ENCODE measurements around the gene TCF4. TPM values are rescaled to one million over a fixed set of nuclear protein-coding genes. Genes with fewer than 3 reads are reported as not detected.

The TCF4 gene
- total RNA-seq, 1 experiment from 2014 or later, result 2.3 TPM

- Histone ChIP-seq H3K27ac (ENCODE audit: low read length) (no peak overlapping the region), H3K4me1 (ENCODE audit: control insufficient read depth, insufficient read depth, low read length) (peaks cover 4% of the 10 kb centered on the region; the same call in 1 of the 2 replicates), H3K4me3 (ENCODE audit: low read depth in 2 of 2, low read length in 2 of 2) (no peak overlapping the region), H3K36me3 (ENCODE audit: control insufficient read depth, insufficient read depth, low read length) (no peaks in the 10 kb centered on the region), H3K27me3 (ENCODE audit: control insufficient read depth, insufficient read depth, low read length) (no peaks in the 10 kb centered on the region), H3K9me3 (ENCODE audit: control insufficient read depth, insufficient read depth, low read depth, low read length) (no peaks in the 10 kb centered on the region)
- CTCF ChIA-PET, result interaction anchor here (0.5 to 0.7 kb wide), 4 partner anchors 334 to 1456 kb away, joined by 3 to 5 read pairs (median 3); no protein-coding TSS in a partner anchor
- in situ Hi-C loops (cut with HindIII; ENCODE audit: low pct_unique_long_range_greater_than_20kb, low sequenced_read_pairs), result no loop called here
- intact Hi-C loops (cut with micrococcal nuclease; ENCODE audit: unreplicated experiment), result no loop called here
- no TSS peak for BruUV-seq (replicated peaks)
- no peak for DNase-seq (ENCODE audit: low read depth, low spot score)
- no peak for TF ChIP-seq TCF7L2 (IDR thresholded peaks at IDR 0.05; ENCODE audit: low read depth, low read length)
- no peak for TF ChIP-seq REST (IDR thresholded peaks at IDR 0.05; ENCODE audit: insufficient read depth in 1 of 2, low read depth in 2 of 2, low read length in 1 of 2)
- TF ChIP-seq CTCF (IDR thresholded peaks at IDR 0.05), result no peak
- no peak for TF ChIP-seq POLR2AphosphoS5 (IDR thresholded peaks at IDR 0.05; ENCODE audit: low read depth, low read length)
- no peak for TF ChIP-seq SIN3A (IDR thresholded peaks at IDR 0.05; ENCODE audit: borderline replicate concordance, insufficient read depth, low read depth, low read length)
- POLR2A ChIA-PET, result no interaction called here
- ATAC-seq, result no peak
These were observed 352.9 kb downstream of the TCF4 start for GRCh38 chr18:55235094-55235461.

GRCh38 chr18:55234366-55235093 lies 353.5 kb downstream of the TCF4 start:
- no TSS peak for BruUV-seq (replicated peaks)
- ChIA-PET CTCF (interaction anchor here (0.6 to 0.7 kb wide), 3 partner anchors 335 to 1457 kb away, joined by 3 to 5 read pairs (median 3); no protein-coding TSS in a partner anchor), POLR2A (no interaction called here)
- H3K9me3 ChIP-seq (ENCODE audit: control insufficient read depth, insufficient read depth, low read depth, low read length), result no peaks in the 10 kb centered on the region
- intact Hi-C loops (cut with micrococcal nuclease; ENCODE audit: unreplicated experiment) (loop anchor here (5.0 kb wide), 1 partner anchor 1343 kb away; no protein-coding TSS in a partner anchor), in situ Hi-C loops (cut with HindIII; ENCODE audit: low pct_unique_long_range_greater_than_20kb, low sequenced_read_pairs) (no loop called here)
- ATAC-seq (peak; percentile 91), DNase-seq (ENCODE audit: low read depth, low spot score) (peak; percentile 61)
- H3K27me3 ChIP-seq (ENCODE audit: control insufficient read depth, insufficient read depth, low read length), result no peaks in the 10 kb centered on the region
- H3K4me1 ChIP-seq (ENCODE audit: control insufficient read depth, insufficient read depth, low read length), result peaks cover 4% of the 10 kb centered on the region; the same call in 1 of the 2 replicates
- TF ChIP-seq SIN3A (IDR thresholded peaks at IDR 0.05; ENCODE audit: borderline replicate concordance, insufficient read depth, low read depth, low read length) (no peak), CTCF (IDR thresholded peaks at IDR 0.05) (peak; percentile 72)
- no peak overlapping the region for H3K4me3 ChIP-seq (ENCODE audit: low read depth in 2 of 2, low read length in 2 of 2)
- no peaks in the 10 kb centered on the region for H3K36me3 ChIP-seq (ENCODE audit: control insufficient read depth, insufficient read depth, low read length)
- no peak overlapping the region for H3K27ac ChIP-seq (ENCODE audit: low read length)

Data from Panc1 (cell line).